Measurements from ENCODE around the gene ZPBP.

ZPBP gene

DNA sequence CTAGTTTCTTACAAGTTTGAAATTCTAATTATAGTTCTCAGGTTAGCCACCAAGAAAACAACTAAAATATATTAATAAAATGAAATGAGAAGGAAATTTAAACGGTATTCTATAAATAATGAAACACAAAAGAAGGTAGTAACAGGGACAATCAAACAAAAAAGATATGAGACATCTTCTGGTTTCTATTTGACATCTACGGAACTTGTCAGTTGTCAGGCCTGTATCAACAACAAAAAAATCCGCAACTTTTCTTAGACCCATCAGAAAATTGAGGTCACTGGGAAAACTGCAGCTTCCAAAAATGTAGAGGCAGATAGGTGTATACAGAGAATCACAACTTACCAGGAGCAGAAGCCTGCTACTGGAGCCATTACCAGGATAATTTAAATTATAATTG lies 70.6 kb downstream of the ZPBP start:
- H2AFZ ChIP-seq (ENCODE audit: low read depth, low read length) = no peak overlapping the region
- H4K91ac ChIP-seq (ENCODE audit: low read length) = no peak overlapping the region
- no peak overlapping the region for H3K14ac ChIP-seq (ENCODE audit: low read length in 2 of 2)
- no peak overlapping the region for H3K23ac ChIP-seq (ENCODE audit: low read length in 2 of 2)
- no peak overlapping the region for H3K4ac ChIP-seq (ENCODE audit: low read depth in 1 of 2, low read length in 2 of 2)
- no peak overlapping the region for H2BK5ac ChIP-seq (ENCODE audit: low read depth, low read length, poor library complexity, severe bottlenecking)
- no peaks in the 10 kb centered on the region for H3K9me3 ChIP-seq (ENCODE audit: control insufficient read depth, low read length)
- no peak overlapping the region for H3K18ac ChIP-seq (ENCODE audit: low read depth in 1 of 2, low read length in 2 of 2)
- H2BK120ac ChIP-seq (ENCODE audit: low read depth, low read length) = no peak overlapping the region
- H2BK15ac ChIP-seq (ENCODE audit: low read depth, poor library complexity, severe bottlenecking) = no peak overlapping the region
- H3K27ac ChIP-seq (ENCODE audit: low read length, poor library complexity, severe bottlenecking) = no peak overlapping the region
- H3K4me3 ChIP-seq (ENCODE audit: insufficient read depth in 1 of 2, low read depth in 1 of 2, low read length in 2 of 2) = no peak overlapping the region
- no peak overlapping the region for H3K9ac ChIP-seq (ENCODE audit: low read length)
- DNase-seq = no peak
- WGBS = 88% methylated on average over 2 of the region's 3 CpGs
- no peaks in the 10 kb centered on the region for H3K4me1 ChIP-seq (ENCODE audit: control insufficient read depth, insufficient read depth, low read depth, low read length)
- no peak overlapping the region for H4K8ac ChIP-seq (ENCODE audit: low read length)
- no peak overlapping the region for H2BK12ac ChIP-seq (ENCODE audit: low read length in 2 of 2)
- no peaks in the 10 kb centered on the region for H3K27me3 ChIP-seq (ENCODE audit: control insufficient read depth in 1 of 2, insufficient read depth in 1 of 2, low read length in 2 of 2)
- no peak overlapping the region for H3K4me2 ChIP-seq (ENCODE audit: low read length, poor library complexity, severe bottlenecking)
- no peaks in the 10 kb centered on the region for H3K36me3 ChIP-seq (ENCODE audit: control insufficient read depth in 1 of 2, insufficient read depth in 2 of 2, low read depth in 1 of 2, low read length in 2 of 2)
- no peak overlapping the region for H2AK5ac ChIP-seq (ENCODE audit: low read length, severe bottlenecking)
- no peaks in the 10 kb centered on the region for H3K79me1 ChIP-seq (replicated peaks; ENCODE audit: low read length, poor library complexity, severe bottlenecking)

DNA sequence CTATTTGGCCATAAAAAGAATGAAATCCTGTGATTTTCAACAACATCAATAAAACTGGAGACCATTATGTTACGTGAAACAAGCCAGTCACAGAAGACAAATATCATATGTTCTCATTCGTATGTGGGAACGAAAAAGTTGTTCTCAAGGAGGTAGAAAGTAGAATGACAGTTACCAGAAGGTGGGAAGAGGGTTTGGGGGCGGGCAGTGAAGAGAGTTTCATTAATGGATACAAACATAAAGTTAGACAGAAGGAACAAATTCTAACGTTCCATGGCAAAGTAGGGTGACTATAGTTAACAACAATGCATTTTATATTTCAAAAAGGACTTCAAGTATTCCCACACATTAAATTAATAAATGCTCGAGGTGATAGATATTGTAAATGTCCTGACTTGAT lies 97.4 kb downstream of the ZPBP start:
- Histone ChIP-seq H3K4me1 (ENCODE audit: control insufficient read depth, insufficient read depth, low read depth, low read length) (no peaks in the 10 kb centered on the region), H2AK5ac (ENCODE audit: low read length, severe bottlenecking) (no peak overlapping the region), H3K27me3 (ENCODE audit: control insufficient read depth in 1 of 2, insufficient read depth in 1 of 2, low read length in 2 of 2) (no peaks in the 10 kb centered on the region), H2BK120ac (ENCODE audit: low read depth, low read length) (no peak overlapping the region), H3K79me1 (replicated peaks; ENCODE audit: low read length, poor library complexity, severe bottlenecking) (no peaks in the 10 kb centered on the region), H3K4me3 (ENCODE audit: insufficient read depth in 1 of 2, low read depth in 1 of 2, low read length in 2 of 2) (no peak overlapping the region), H2BK12ac (ENCODE audit: low read length in 2 of 2) (no peak overlapping the region), H2BK15ac (ENCODE audit: low read depth, poor library complexity, severe bottlenecking) (no peak overlapping the region), H3K4me2 (ENCODE audit: low read length, poor library complexity, severe bottlenecking) (no peak overlapping the region), H3K9ac (ENCODE audit: low read length) (no peak overlapping the region), H3K23ac (ENCODE audit: low read length in 2 of 2) (no peak overlapping the region), H3K14ac (ENCODE audit: low read length in 2 of 2) (no peak overlapping the region), H4K8ac (ENCODE audit: low read length) (no peak overlapping the region), H3K18ac (ENCODE audit: low read depth in 1 of 2, low read length in 2 of 2) (no peak overlapping the region), H3K9me3 (ENCODE audit: control insufficient read depth, low read length) (peaks cover 8% of the 10 kb centered on the region), H3K27ac (ENCODE audit: low read length, poor library complexity, severe bottlenecking) (no peak overlapping the region), H3K4ac (ENCODE audit: low read depth in 1 of 2, low read length in 2 of 2) (no peak overlapping the region), H3K36me3 (ENCODE audit: control insufficient read depth in 1 of 2, insufficient read depth in 2 of 2, low read depth in 1 of 2, low read length in 2 of 2) (no peaks in the 10 kb centered on the region), H2BK5ac (ENCODE audit: low read depth, low read length, poor library complexity, severe bottlenecking) (no peak overlapping the region), H2AFZ (ENCODE audit: low read depth, low read length) (no peak overlapping the region), H4K91ac (ENCODE audit: low read length) (no peak overlapping the region)
- DNase-seq = no peak
- WGBS = 62% methylated on average over 3 of the region's 6 CpGs

GRCh38 chr7:49986191-49986590 lies 106.9 kb downstream of the ZPBP start:
- H4K8ac ChIP-seq (ENCODE audit: low read length) = no peak overlapping the region
- H3K4me3 ChIP-seq (ENCODE audit: insufficient read depth in 1 of 2, low read depth in 1 of 2, low read length in 2 of 2) = peak overlapping the region in 1 of 2 experiments; percentile 20
- 61% methylated on average over 5 of the region's 5 CpGs for WGBS
- no peak overlapping the region for H3K23ac ChIP-seq (ENCODE audit: low read length in 2 of 2)
- no peak overlapping the region for H3K4ac ChIP-seq (ENCODE audit: low read depth in 1 of 2, low read length in 2 of 2)
- H3K14ac ChIP-seq (ENCODE audit: low read length in 2 of 2) = no peak overlapping the region
- H3K79me1 ChIP-seq (replicated peaks; ENCODE audit: low read length, poor library complexity, severe bottlenecking) = no peaks in the 10 kb centered on the region
- DNase-seq = no peak
- no peak overlapping the region for H2BK5ac ChIP-seq (ENCODE audit: low read depth, low read length, poor library complexity, severe bottlenecking)
- no peaks in the 10 kb centered on the region for H3K36me3 ChIP-seq (ENCODE audit: control insufficient read depth in 1 of 2, insufficient read depth in 2 of 2, low read depth in 1 of 2, low read length in 2 of 2)
- no peak overlapping the region for H3K4me2 ChIP-seq (ENCODE audit: low read length, poor library complexity, severe bottlenecking)
- no peak overlapping the region for H3K18ac ChIP-seq (ENCODE audit: low read depth in 1 of 2, low read length in 2 of 2)
- no peak overlapping the region for H2AFZ ChIP-seq (ENCODE audit: low read depth, low read length)
- H3K4me1 ChIP-seq (ENCODE audit: control insufficient read depth, insufficient read depth, low read depth, low read length) = no peaks in the 10 kb centered on the region
- H2BK15ac ChIP-seq (ENCODE audit: low read depth, poor library complexity, severe bottlenecking) = no peak overlapping the region
- peaks cover 49% of the 10 kb centered on the region for H3K9me3 ChIP-seq (ENCODE audit: control insufficient read depth, low read length)
- H3K9ac ChIP-seq (ENCODE audit: low read length) = no peak overlapping the region
- no peak overlapping the region for H4K91ac ChIP-seq (ENCODE audit: low read length)
- no peaks in the 10 kb centered on the region for H3K27me3 ChIP-seq (ENCODE audit: control insufficient read depth in 1 of 2, insufficient read depth in 1 of 2, low read length in 2 of 2)
- no peak overlapping the region for H2AK5ac ChIP-seq (ENCODE audit: low read length, severe bottlenecking)
- no peak overlapping the region for H3K27ac ChIP-seq (ENCODE audit: low read length, poor library complexity, severe bottlenecking)
- H2BK120ac ChIP-seq (ENCODE audit: low read depth, low read length) = no peak overlapping the region
- H2BK12ac ChIP-seq (ENCODE audit: low read length in 2 of 2) = no peak overlapping the region

- no peak overlapping the region for H2BK120ac ChIP-seq (ENCODE audit: low read depth, low read length)
- no peaks in the 10 kb centered on the region for H3K36me3 ChIP-seq (ENCODE audit: control insufficient read depth in 1 of 2, insufficient read depth in 2 of 2, low read depth in 1 of 2, low read length in 2 of 2)
- H4K8ac ChIP-seq (ENCODE audit: low read length) = no peak overlapping the region
- no peak for DNase-seq
- no peak overlapping the region for H3K27ac ChIP-seq (ENCODE audit: low read length, poor library complexity, severe bottlenecking)
- H3K23ac ChIP-seq (ENCODE audit: low read length in 2 of 2) = no peak overlapping the region
- no peaks in the 10 kb centered on the region for H3K79me1 ChIP-seq (replicated peaks; ENCODE audit: low read length, poor library complexity, severe bottlenecking)
- H2BK15ac ChIP-seq (ENCODE audit: low read depth, poor library complexity, severe bottlenecking) = no peak overlapping the region
- WGBS = 84% methylated on average over 9 of the region's 9 CpGs
- no peak overlapping the region for H2AFZ ChIP-seq (ENCODE audit: low read depth, low read length)
- H3K27me3 ChIP-seq (ENCODE audit: control insufficient read depth in 1 of 2, insufficient read depth in 1 of 2, low read length in 2 of 2) = no peaks in the 10 kb centered on the region
- H3K9ac ChIP-seq (ENCODE audit: low read length) = no peak overlapping the region
- peaks cover 5% of the 10 kb centered on the region for H3K9me3 ChIP-seq (ENCODE audit: control insufficient read depth, low read length)
- H4K91ac ChIP-seq (ENCODE audit: low read length) = no peak overlapping the region
- H3K4ac ChIP-seq (ENCODE audit: low read depth in 1 of 2, low read length in 2 of 2) = no peak overlapping the region
- H3K14ac ChIP-seq (ENCODE audit: low read length in 2 of 2) = no peak overlapping the region
- H3K4me2 ChIP-seq (ENCODE audit: low read length, poor library complexity, severe bottlenecking) = no peak overlapping the region
- H3K18ac ChIP-seq (ENCODE audit: low read depth in 1 of 2, low read length in 2 of 2) = no peak overlapping the region
- H2AK5ac ChIP-seq (ENCODE audit: low read length, severe bottlenecking) = no peak overlapping the region
- no peaks in the 10 kb centered on the region for H3K4me1 ChIP-seq (ENCODE audit: control insufficient read depth, insufficient read depth, low read depth, low read length)
- no peak overlapping the region for H3K4me3 ChIP-seq (ENCODE audit: insufficient read depth in 1 of 2, low read depth in 1 of 2, low read length in 2 of 2)
- no peak overlapping the region for H2BK5ac ChIP-seq (ENCODE audit: low read depth, low read length, poor library complexity, severe bottlenecking)
- H2BK12ac ChIP-seq (ENCODE audit: low read length in 2 of 2) = no peak overlapping the region
These were observed 112.6 kb downstream of the ZPBP start for GRCh38 chr7:49980465-49980864.

Measured in mesenchymal stem cell (in vitro differentiated cells and primary cell).